ENCODE results near the gene LRP8. TPM values are rescaled to one million over a fixed set of nuclear protein-coding genes. Genes with fewer than 3 reads are reported as not detected.

Gene LRP8
- total and polyA plus RNA-seq, 2 of the 13 experiments (the other 11 are each of a cell fraction or from before 2014, with no cell fraction given), result 17.3 to 17.4 TPM

DNA sequence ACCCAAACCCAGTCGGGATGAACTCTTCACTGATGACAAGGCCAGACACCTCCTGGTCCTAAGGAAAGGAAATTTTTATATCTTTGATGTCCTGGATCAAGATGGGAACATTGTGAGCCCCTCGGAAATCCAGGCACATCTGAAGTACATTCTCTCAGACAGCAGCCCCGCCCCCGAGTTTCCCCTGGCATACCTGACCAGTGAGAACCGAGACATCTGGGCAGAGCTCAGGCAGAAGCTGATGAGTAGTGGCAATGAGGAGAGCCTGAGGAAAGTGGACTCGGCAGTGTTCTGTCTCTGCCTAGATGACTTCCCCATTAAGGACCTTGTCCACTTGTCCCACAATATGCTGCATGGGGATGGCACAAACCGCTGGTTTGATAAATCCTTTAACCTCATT, 117.5 kb downstream of the LRP8 start (continued):
- TF ChIP-seq ZNF616 (CRISPR knock-in tag; IDR thresholded peaks at IDR 0.05; ENCODE audit: low read depth) (no peak), FOXA1 (IDR thresholded peaks at IDR 0.05) (no peak), FOXA1 (CRISPR knock-in tag; IDR thresholded peaks at IDR 0.05) (no peak), ZBTB42 (CRISPR knock-in tag; IDR thresholded peaks at IDR 0.05) (no peak), ZBTB38 (CRISPR knock-in tag; IDR thresholded peaks at IDR 0.05) (no peak), IRX3 (CRISPR knock-in tag; IDR thresholded peaks at IDR 0.05; ENCODE audit: borderline replicate concordance, low read depth) (no peak), KLF9 (CRISPR knock-in tag; IDR thresholded peaks at IDR 0.05; ENCODE audit: low read depth) (no peak), STAG1 (CRISPR knock-in tag; IDR thresholded peaks at IDR 0.05) (no peak), ZNF446 (CRISPR knock-in tag; IDR thresholded peaks at IDR 0.05) (no peak), GRHL1 (CRISPR knock-in tag; conservative IDR thresholded peaks at IDR 0.05) (no peak), NR2F1 (CRISPR knock-in tag; IDR thresholded peaks at IDR 0.05) (no peak), ZNF350 (CRISPR knock-in tag; IDR thresholded peaks at IDR 0.05; ENCODE audit: borderline replicate concordance, low read depth) (no peak)
- TF ChIP-seq, protein P1, sequence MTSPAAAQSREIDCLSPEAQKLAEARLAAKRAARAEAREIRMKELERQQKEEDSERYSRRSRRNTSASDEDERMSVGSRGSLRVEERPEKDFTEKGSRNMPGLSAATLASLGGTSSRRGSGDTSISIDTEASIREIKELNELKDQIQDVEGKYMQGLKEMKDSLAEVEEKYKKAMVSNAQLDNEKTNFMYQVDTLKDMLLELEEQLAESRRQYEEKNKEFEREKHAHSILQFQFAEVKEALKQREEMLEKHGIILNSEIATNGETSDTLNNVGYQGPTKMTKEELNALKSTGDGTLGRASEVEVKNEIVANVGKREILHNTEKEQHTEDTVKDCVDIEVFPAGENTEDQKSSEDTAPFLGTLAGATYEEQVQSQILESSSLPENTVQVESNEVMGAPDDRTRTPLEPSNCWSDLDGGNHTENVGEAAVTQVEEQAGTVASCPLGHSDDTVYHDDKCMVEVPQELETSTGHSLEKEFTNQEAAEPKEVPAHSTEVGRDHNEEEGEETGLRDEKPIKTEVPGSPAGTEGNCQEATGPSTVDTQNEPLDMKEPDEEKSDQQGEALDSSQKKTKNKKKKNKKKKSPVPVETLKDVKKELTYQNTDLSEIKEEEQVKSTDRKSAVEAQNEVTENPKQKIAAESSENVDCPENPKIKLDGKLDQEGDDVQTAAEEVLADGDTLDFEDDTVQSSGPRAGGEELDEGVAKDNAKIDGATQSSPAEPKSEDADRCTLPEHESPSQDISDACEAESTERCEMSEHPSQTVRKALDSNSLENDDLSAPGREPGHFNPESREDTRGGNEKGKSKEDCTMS (CRISPR knock-in tag; conservative IDR thresholded peaks at IDR 0.05), result no peak
